ENCODE results near the gene MRPL1.
A peak's percentile ranks its signal among the peaks of the same experiment; 100 is the strongest.
"Not testable (repeated sequence)": the region's sequence is repeated elsewhere in the genome, so short reads cannot be mapped to it uniquely, and the experiment has no call there.

The MRPL1 gene

GRCh38 chr4:77960367-77960766 is 97.7 kb downstream of the MRPL1 start:
- TF ChIP-seq CTCF (conservative IDR thresholded peaks at IDR 0.05; ENCODE audit: control insufficient read depth, insufficient read depth, low read depth, low read length), result no peak
- no peak for DNase-seq (ENCODE audit: low read depth)

GRCh38 chr4:77963004-77963403 is 100.4 kb downstream of the MRPL1 start:
- no peak for TF ChIP-seq CTCF (conservative IDR thresholded peaks at IDR 0.05; ENCODE audit: control insufficient read depth, insufficient read depth, low read depth, low read length)
- no peak for DNase-seq (ENCODE audit: low read depth)
- no peak overlapping the region for H3K4me3 ChIP-seq (ENCODE audit: control insufficient read depth, low read depth, low read length)

More at GRCh38 chr4:77960367-77960766, 97.7 kb downstream of the MRPL1 start:
- H3K4me3 ChIP-seq (ENCODE audit: control insufficient read depth, low read depth, low read length), result no peak overlapping the region

- DNase-seq (ENCODE audit: low read depth); H3K4me3 ChIP-seq (ENCODE audit: control insufficient read depth, low read depth, low read length): not testable (repeated sequence)
These were observed 111.0 kb downstream of the MRPL1 start for GRCh38 chr4:77973657-77974056.

GRCh38 chr4:77982900-77983540 is 120.4 kb downstream of the MRPL1 start:
- not testable (repeated sequence) for DNase-seq (ENCODE audit: low read depth); H3K4me3 ChIP-seq (ENCODE audit: control insufficient read depth, low read depth, low read length)

GRCh38 chr4:77983612-77984311 is 121.1 kb downstream of the MRPL1 start:
- DNase-seq (ENCODE audit: low read depth); H3K4me3 ChIP-seq (ENCODE audit: control insufficient read depth, low read depth, low read length): not testable (repeated sequence)

GRCh38 chr4:77989968-77990367 is 127.3 kb downstream of the MRPL1 start:
- DNase-seq (ENCODE audit: low read depth), result no peak
- TF ChIP-seq CTCF (conservative IDR thresholded peaks at IDR 0.05; ENCODE audit: control insufficient read depth, insufficient read depth, low read depth, low read length), result no peak
- H3K4me3 ChIP-seq (ENCODE audit: control insufficient read depth, low read depth, low read length), result no peak overlapping the region

- no peak for TF ChIP-seq CTCF (conservative IDR thresholded peaks at IDR 0.05; ENCODE audit: control insufficient read depth, insufficient read depth, low read depth, low read length)
- peak; percentile 58 for DNase-seq (ENCODE audit: low read depth)
- H3K4me3 ChIP-seq (ENCODE audit: control insufficient read depth, low read depth, low read length), result no peak overlapping the region
These were observed 127.8 kb downstream of the MRPL1 start for GRCh38 chr4:77990456-77990855.

GRCh38 chr4:77990904-77991358 is 128.3 kb downstream of the MRPL1 start:
- DNase-seq (ENCODE audit: low read depth), result peak; percentile 6
- no peak overlapping the region for H3K4me3 ChIP-seq (ENCODE audit: control insufficient read depth, low read depth, low read length)
- TF ChIP-seq CTCF (conservative IDR thresholded peaks at IDR 0.05; ENCODE audit: control insufficient read depth, insufficient read depth, low read depth, low read length), result no peak
